ENCODE data around the gene PDZRN3. TPM values are rescaled to one million over a fixed set of nuclear protein-coding genes. Genes with fewer than 3 reads are reported as not detected.

The PDZRN3 gene
- total RNA-seq, 8 experiments from 2014 or later, result 13.0 to 99.9 (median 18.9) TPM

DNA sequence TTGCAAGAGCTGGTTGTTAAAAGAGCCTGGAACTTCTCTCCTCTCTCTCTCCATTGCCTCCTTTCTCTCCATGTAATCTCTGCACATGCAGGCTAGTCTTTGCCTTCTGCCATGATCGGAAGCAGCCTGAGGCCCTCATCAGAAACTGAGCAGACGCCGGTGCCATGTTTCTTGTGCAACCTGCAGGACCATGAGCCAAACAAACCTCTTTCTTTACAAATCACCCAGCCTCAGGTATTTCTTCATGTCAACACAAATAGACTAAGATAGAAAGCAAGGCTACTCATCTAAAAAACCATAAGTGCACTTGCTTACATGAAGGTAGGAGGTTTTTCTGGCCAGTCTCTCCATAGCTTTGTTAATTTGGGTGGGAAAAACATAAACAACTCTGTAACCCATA, 8.7 kb downstream of the PDZRN3 start:
- in situ Hi-C loops (cut with MboI; ENCODE audit: low pct_unique_long_range_greater_than_20kb in 2 of 9, low sequenced_read_pairs in 9 of 9, unreplicated experiment in 9 of 9), result no loop called here

DNA sequence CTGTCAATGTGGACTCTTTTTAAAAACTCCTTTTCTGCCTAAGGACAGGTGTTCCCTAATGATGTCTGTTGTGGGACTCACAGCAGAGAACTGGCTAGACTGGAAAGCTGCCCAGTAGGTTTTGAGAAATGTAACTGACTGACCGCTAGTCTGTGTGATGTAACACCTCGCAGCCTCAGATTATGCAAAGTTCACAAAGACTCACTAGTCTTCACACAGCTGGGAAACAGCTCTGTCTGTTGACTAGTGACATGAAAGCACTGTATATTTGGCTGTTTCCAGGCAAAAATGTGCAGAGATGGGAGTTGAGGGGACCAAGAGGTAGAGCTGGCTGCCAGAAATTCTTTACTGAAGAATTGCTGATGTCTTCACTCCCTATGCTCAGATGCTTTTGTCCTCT, 10.3 kb downstream of the PDZRN3 start:
- WGBS, 10 experiments, result 0 to 100% (median 43%) methylated on average over 1 to 2 of the region's 2 CpGs; no CpG with 5 or more reads in 4 of the 10 experiments
- ATAC-seq (replicated peaks in 6 of 8), result peak; percentile 46 to 95 (median 78)
- no peak overlapping the region for H3K27ac ChIP-seq
- in situ Hi-C loops (cut with MboI; ENCODE audit: low pct_unique_long_range_greater_than_20kb in 2 of 9, low sequenced_read_pairs in 9 of 9, unreplicated experiment in 9 of 9), result no loop called here
- no peak overlapping the region for H3K4me3 ChIP-seq
- H3K4me1 ChIP-seq (replicated peaks in 1 of 2), result peaks cover 0 to 13% of the 10 kb centered on the region in 2 donors

More for the DNA sequence above, 8.7 kb downstream of the PDZRN3 start:
- 88 to 100% (median 98%) methylated on average over 1 to 3 of the region's 3 CpGs; no CpG with 5 or more reads in 4 of the 10 experiments for WGBS, 10 experiments
- H3K27ac ChIP-seq, result no peak overlapping the region
- no peak for ATAC-seq (replicated peaks in 6 of 8)
- no peak overlapping the region for H3K4me3 ChIP-seq
- peaks cover 0 to 12% of the 10 kb centered on the region in 2 donors for H3K4me1 ChIP-seq (replicated peaks in 1 of 2)

DNA sequence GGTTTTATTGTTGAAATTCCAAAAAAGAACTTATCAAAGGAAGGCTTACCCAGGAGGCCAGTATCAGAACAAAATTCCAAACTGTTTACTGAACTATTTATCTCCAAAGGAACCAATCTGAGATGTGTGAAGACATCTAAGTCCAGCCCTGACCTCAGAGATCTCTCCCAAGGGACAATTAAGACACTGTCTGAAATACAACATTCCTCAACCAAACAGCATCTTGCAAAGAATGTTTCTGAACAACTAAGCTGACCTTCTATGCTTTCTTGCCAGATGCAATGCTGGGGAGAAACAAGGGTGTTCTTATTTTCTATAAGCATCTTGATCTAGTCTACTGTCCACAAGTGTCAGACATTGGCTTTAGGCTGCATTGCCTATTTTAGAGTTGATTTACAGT, 13.6 kb downstream of the PDZRN3 start:
- no peak for ATAC-seq (replicated peaks in 6 of 8)
- Histone ChIP-seq H3K27ac (no peak overlapping the region), H3K4me3 (no peak overlapping the region), H3K4me1 (replicated peaks in 1 of 2) (peaks cover 0 to 21% of the 10 kb centered on the region in 2 donors)
- in situ Hi-C loops (cut with MboI; ENCODE audit: low pct_unique_long_range_greater_than_20kb in 2 of 9, low sequenced_read_pairs in 9 of 9, unreplicated experiment in 9 of 9), result no loop called here

GRCh38 chr3:73610493-73610892, 14.2 kb downstream of the PDZRN3 start:
- WGBS, 10 experiments, result 22 to 100% (median 84%) methylated on average over 1 of the region's 1 CpG; no CpG with 5 or more reads in 2 of the 10 experiments
- no peak overlapping the region for H3K4me3 ChIP-seq
- ATAC-seq (replicated peaks in 6 of 8), result no peak
- peaks cover 3 to 27% of the 10 kb centered on the region in 2 donors for H3K4me1 ChIP-seq (replicated peaks in 1 of 2)
- H3K27ac ChIP-seq, result no peak overlapping the region
- in situ Hi-C loops (cut with MboI; ENCODE audit: low pct_unique_long_range_greater_than_20kb in 2 of 9, low sequenced_read_pairs in 9 of 9, unreplicated experiment in 9 of 9), result no loop called here

- in situ Hi-C loops (cut with MboI; ENCODE audit: low pct_unique_long_range_greater_than_20kb in 2 of 9, low sequenced_read_pairs in 9 of 9, unreplicated experiment in 9 of 9), result no loop called here
- no peak overlapping the region for H3K27ac ChIP-seq
- H3K4me3 ChIP-seq, result no peak overlapping the region
- ATAC-seq (replicated peaks in 6 of 8), result no peak
- 89 to 100% (median 100%) methylated on average over 1 to 2 of the region's 2 CpGs; no CpG with 5 or more reads in 3 of the 10 experiments for WGBS, 10 experiments
- peaks cover 6 to 32% of the 10 kb centered on the region in 2 donors for H3K4me1 ChIP-seq (replicated peaks in 1 of 2)
These were observed 15.1 kb downstream of the PDZRN3 start for GRCh38 chr3:73609655-73610054.

DNA sequence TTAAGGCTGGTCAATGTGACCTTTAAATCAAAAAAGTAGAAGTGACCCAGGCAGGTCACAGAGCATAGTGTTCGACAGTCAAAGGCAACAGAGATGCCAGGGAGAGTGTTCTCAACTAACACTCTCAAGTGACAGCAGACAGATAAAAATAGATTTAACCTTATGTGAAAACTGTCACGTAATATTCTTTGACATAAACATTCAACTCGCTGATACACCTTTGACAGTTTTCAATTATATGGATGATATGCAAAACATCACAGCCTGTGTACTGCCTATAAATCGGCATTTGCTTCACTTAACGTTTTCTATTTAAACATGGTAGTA, 15.5 kb downstream of the PDZRN3 start:
- Histone ChIP-seq H3K27ac (no peak overlapping the region), H3K4me1 (replicated peaks in 1 of 2) (peaks cover 6 to 32% of the 10 kb centered on the region in 2 donors), H3K4me3 (no peak overlapping the region)
- WGBS, 10 experiments, result 56 to 100% (median 91%) methylated on average over 1 to 5 of the region's 5 CpGs; no CpG with 5 or more reads in 1 of the 10 experiments
- in situ Hi-C loops (cut with MboI; ENCODE audit: low pct_unique_long_range_greater_than_20kb in 2 of 9, low sequenced_read_pairs in 9 of 9, unreplicated experiment in 9 of 9), result no loop called here
- ATAC-seq (replicated peaks in 6 of 8), result no peak

DNA sequence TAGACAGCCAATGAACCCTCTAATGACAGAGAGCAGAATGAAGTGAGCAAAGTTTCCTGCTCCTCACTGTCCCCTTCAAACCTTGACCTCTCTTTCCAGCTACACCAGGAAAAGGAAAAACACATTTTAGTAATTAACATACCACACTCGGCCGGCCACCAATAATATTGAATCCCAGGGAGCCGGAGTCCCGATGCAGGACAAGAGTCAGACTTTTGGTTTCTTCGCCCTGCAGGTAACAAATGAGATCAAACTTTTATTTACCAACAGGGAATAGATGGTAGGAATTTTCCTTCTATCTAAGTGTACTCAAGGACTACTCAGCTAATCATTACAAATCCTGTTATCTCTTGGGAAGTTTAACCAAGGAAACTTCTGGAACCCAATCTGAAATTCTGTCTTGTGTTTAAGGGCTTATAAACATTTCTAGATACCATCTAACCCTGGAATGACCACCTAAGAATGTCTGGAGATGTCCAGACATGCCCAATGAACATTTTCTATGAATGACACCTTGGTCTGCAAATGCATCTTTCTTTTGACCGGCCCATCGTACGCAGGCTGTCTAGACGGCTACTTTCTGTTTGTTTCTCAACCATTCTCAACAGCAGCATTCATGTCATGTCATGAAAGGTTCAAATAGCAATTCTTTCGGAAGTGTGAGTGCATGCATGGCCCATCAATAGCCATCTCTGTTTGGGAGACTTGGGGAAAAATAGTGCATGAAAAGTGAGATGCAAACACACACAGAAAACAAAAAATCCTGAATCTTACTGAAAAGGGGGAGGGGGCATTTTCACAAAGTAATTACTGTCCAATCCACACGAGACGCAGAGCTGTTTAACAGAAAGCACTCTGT, 16.1 kb downstream of the PDZRN3 start:
- in situ Hi-C loops (cut with MboI; ENCODE audit: low pct_unique_long_range_greater_than_20kb in 2 of 9, low sequenced_read_pairs in 9 of 9, unreplicated experiment in 9 of 9), result no loop called here
- Histone ChIP-seq H3K4me1 (replicated peaks in 1 of 2) (peaks cover 7 to 37% of the 10 kb centered on the region in 2 donors), H3K27ac (no peak overlapping the region)

DNA sequence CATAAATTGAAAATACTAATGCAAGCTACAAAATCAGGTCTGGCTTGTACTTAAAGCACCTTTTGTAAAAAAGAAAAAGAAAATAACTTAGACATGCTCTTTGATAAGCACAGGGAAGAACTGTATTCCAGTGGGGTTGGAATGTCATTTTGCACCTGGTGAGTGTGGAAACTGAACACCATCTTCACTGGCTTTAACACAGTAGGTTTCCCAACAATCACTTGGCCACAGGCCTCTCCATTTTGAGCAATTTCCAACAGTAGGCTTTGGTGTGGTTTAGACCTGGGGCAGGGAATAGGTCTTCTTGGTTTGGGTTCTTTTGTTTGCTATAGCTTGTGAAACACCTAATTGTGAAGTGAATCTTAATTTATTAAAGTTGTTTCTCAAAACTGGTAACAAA, 18.9 kb downstream of the PDZRN3 start:
- in situ Hi-C loops (cut with MboI; ENCODE audit: low pct_unique_long_range_greater_than_20kb in 2 of 9, low sequenced_read_pairs in 9 of 9, unreplicated experiment in 9 of 9), result no loop called here
- Histone ChIP-seq H3K4me3 (no peak overlapping the region), H3K4me1 (replicated peaks in 1 of 2) (peaks cover 32 to 49% of the 10 kb centered on the region in 2 donors), H3K27ac (no peak overlapping the region)
- no peak for ATAC-seq (replicated peaks in 6 of 8)

More for the DNA sequence above, 16.1 kb downstream of the PDZRN3 start:
- ATAC-seq (replicated peaks in 6 of 8), result no peak
- WGBS, 10 experiments, result 58 to 100% (median 86%) methylated on average over 2 to 12 of the region's 12 CpGs
- H3K4me3 ChIP-seq, result no peak overlapping the region

DNA sequence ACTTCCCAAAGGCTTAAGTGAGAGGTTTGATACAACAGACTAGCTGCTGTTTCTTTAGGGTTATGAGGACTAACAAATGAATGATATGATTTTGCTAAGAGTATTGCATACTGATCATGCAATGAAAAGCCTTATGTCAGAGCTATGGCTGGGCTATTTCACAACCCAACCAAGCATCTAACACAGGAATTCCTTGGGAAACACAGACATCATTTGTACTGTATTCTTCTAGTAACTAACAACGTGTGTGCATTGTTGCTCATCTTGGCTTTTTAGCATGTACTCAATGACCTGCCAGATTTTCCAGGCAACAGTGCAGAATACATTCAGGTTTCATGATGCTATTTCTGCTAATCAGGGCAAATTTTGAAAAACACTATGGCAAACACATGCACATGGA, 19.3 kb downstream of the PDZRN3 start:
- ATAC-seq (replicated peaks in 6 of 8), result peak in 2 of 8 experiments; percentile 5 to 22

GRCh38 chr3:73604451-73604850, 20.3 kb downstream of the PDZRN3 start:
- H3K4me1 ChIP-seq (replicated peaks in 1 of 2), result peaks cover 42 to 62% of the 10 kb centered on the region in 2 donors
- H3K4me3 ChIP-seq, result no peak overlapping the region
- 0 to 100% (median 71%) methylated on average over 1 to 3 of the region's 3 CpGs; no CpG with 5 or more reads in 3 of the 10 experiments for WGBS, 10 experiments
- H3K27ac ChIP-seq, result no peak overlapping the region
- ATAC-seq (replicated peaks in 6 of 8), result no peak
- in situ Hi-C loops (cut with MboI; ENCODE audit: low pct_unique_long_range_greater_than_20kb in 2 of 9, low sequenced_read_pairs in 9 of 9, unreplicated experiment in 9 of 9), result no loop called here

More for the DNA sequence above, 19.3 kb downstream of the PDZRN3 start:
- 17 to 100% (median 47%) methylated on average over 1 of the region's 1 CpG; no CpG with 5 or more reads in 4 of the 10 experiments for WGBS, 10 experiments
- in situ Hi-C loops (cut with MboI; ENCODE audit: low pct_unique_long_range_greater_than_20kb in 2 of 9, low sequenced_read_pairs in 9 of 9, unreplicated experiment in 9 of 9), result no loop called here
- H3K4me3 ChIP-seq, result no peak overlapping the region
- peaks cover 34 to 52% of the 10 kb centered on the region in 2 donors for H3K4me1 ChIP-seq (replicated peaks in 1 of 2)
- H3K27ac ChIP-seq, result no peak overlapping the region

DNA sequence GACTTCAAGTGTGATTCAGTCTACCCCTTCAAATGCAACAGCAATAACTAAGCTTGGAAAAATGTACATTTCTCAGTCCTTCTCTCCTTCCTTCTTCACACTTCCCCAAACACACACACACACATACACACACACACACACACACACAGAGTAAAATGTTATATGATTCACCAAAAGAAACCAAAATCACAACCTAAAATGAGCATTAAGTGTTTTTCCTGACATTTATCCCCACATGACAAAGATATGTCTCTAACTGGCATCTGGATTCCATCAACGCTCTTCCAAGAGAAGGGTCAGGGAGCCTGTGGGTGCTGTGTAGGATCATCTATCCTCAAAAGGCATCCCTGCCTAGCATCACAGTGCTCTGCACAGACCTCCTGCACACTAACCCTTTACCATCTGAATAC, 21.0 kb downstream of the PDZRN3 start:
- H3K27ac ChIP-seq, result no peak overlapping the region
- peaks cover 42 to 62% of the 10 kb centered on the region in 2 donors for H3K4me1 ChIP-seq (replicated peaks in 1 of 2)
- ATAC-seq (replicated peaks in 6 of 8), result no peak
- WGBS, 10 experiments, result 40 to 100% (median 67%) methylated on average over 1 of the region's 1 CpG; no CpG with 5 or more reads in 5 of the 10 experiments
- in situ Hi-C loops (cut with MboI; ENCODE audit: low pct_unique_long_range_greater_than_20kb in 2 of 9, low sequenced_read_pairs in 9 of 9, unreplicated experiment in 9 of 9), result no loop called here
- no peak overlapping the region for H3K4me3 ChIP-seq

- Histone ChIP-seq H3K4me3 (no peak overlapping the region), H3K27ac (peak overlapping the region in 1 of 2 donors; percentile 43), H3K4me1 (replicated peaks in 1 of 2) (peaks cover 42 to 72% of the 10 kb centered on the region in 2 donors)
- 0 to 79% (median 53%) methylated on average over 1 to 3 of the region's 3 CpGs; no CpG with 5 or more reads in 3 of the 10 experiments for WGBS, 10 experiments
- peak in 6 of 8 experiments; percentile 40 to 70 (median 57) for ATAC-seq (replicated peaks in 6 of 8)
- in situ Hi-C loops (cut with MboI; ENCODE audit: low pct_unique_long_range_greater_than_20kb in 2 of 9, low sequenced_read_pairs in 9 of 9, unreplicated experiment in 9 of 9), result no loop called here
These were observed 22.6 kb downstream of the PDZRN3 start for GRCh38 chr3:73602170-73602569.

- WGBS, 10 experiments, result 33 to 100% (median 84%) methylated on average over 1 to 2 of the region's 2 CpGs; no CpG with 5 or more reads in 4 of the 10 experiments
- in situ Hi-C loops (cut with MboI; ENCODE audit: low pct_unique_long_range_greater_than_20kb in 2 of 9, low sequenced_read_pairs in 9 of 9, unreplicated experiment in 9 of 9), result no loop called here
- peaks cover 42 to 76% of the 10 kb centered on the region in 2 donors for H3K4me1 ChIP-seq (replicated peaks in 1 of 2)
- H3K27ac ChIP-seq, result peak overlapping the region; percentile 87 to 90
- ATAC-seq (replicated peaks in 6 of 8), result no peak
- no peak overlapping the region for H3K4me3 ChIP-seq
These were observed 23.3 kb downstream of the PDZRN3 start for GRCh38 chr3:73601481-73601880.
